KBM-7 (cell line): ENCODE measurements around the gene VAC14.

Source experiments
- DNase-seq: peaks from one replicate; pipeline ENCODE4 v3.0.0-alpha.2; 2015
- in situ Hi-C: fragments of 300-500 bp; cut with MboI; formaldehyde crosslinking; loops from 2 replicates; pipeline ENCODE4 v1.14.3; 2020; ENCODE audit warnings: low sequenced_read_pairs, low pct_unique_long_range_greater_than_20kb, mixed read lengths

Gene VAC14

GRCh38 chr16:70689035-70689969 lies 111.7 kb downstream of the VAC14 start:
- in situ Hi-C loops, result no loop called here
- no peak for DNase-seq

- in situ Hi-C loops, result no loop called here
- DNase-seq, result no peak
These were observed 112.7 kb downstream of the VAC14 start for GRCh38 chr16:70688246-70688742.

- no peak for DNase-seq
- in situ Hi-C loops, result no loop called here
These were observed 113.2 kb downstream of the VAC14 start for GRCh38 chr16:70687671-70688245.

- in situ Hi-C loops, result no loop called here
- no peak for DNase-seq
These were observed 113.9 kb downstream of the VAC14 start for GRCh38 chr16:70687102-70687511.

GRCh38 chr16:70686376-70687101 lies 114.4 kb downstream of the VAC14 start:
- in situ Hi-C loops, result no loop called here
- DNase-seq, result no peak

GRCh38 chr16:70685938-70686375 lies 115.0 kb downstream of the VAC14 start, which contains the start of gene MTSS2:
MTSS2 (minus strand) TSS chr16:70686053; CDS start chr16:70685791, 262 bp downstream.
- DNase-seq, result peak; percentile 52
- in situ Hi-C loops, result no loop called here

GRCh38 chr16:70685061-70685937 lies 115.7 kb downstream of the VAC14 start:
- peak; percentile 28 for DNase-seq
- in situ Hi-C loops, result no loop called here

- DNase-seq, result no peak
- in situ Hi-C loops, result no loop called here
These were observed 116.6 kb downstream of the VAC14 start for GRCh38 chr16:70684146-70685060.

- in situ Hi-C loops, result no loop called here
- no peak for DNase-seq
These were observed 117.6 kb downstream of the VAC14 start for GRCh38 chr16:70683146-70683944.

GRCh38 chr16:70682239-70683145 lies 118.5 kb downstream of the VAC14 start:
- in situ Hi-C loops, result no loop called here
- no peak for DNase-seq

- in situ Hi-C loops, result no loop called here
These were observed 119.3 kb downstream of the VAC14 start for GRCh38 chr16:70681382-70682238.

GRCh38 chr16:70680495-70681381 lies 120.2 kb downstream of the VAC14 start:
- DNase-seq, result no peak
- in situ Hi-C loops, result no loop called here

More at GRCh38 chr16:70681382-70682238, 119.3 kb downstream of the VAC14 start:
- DNase-seq, result no peak

GRCh38 chr16:70679671-70680494 lies 121.1 kb downstream of the VAC14 start:
- in situ Hi-C loops, result no loop called here

More at GRCh38 chr16:70679671-70680494, 121.1 kb downstream of the VAC14 start:
- DNase-seq, result no peak
